CD4-positive, alpha-beta T cell treated with Interleukin-17A for 1 hour (primary cell): Measurements from ENCODE around the gene NEXMIF.
A peak's percentile ranks its signal among the peaks of the same experiment; 100 is the strongest.
"Not testable (repeated sequence)": the region's sequence is repeated elsewhere in the genome, so short reads cannot be mapped to it uniquely, and the experiment has no call there.

Experiments
- DNase-seq: peaks from one replicate; pipeline ENCODE4 v3.0.0-alpha.2; 2020

NEXMIF gene

GRCh38 chrX:74925225-74926088 is at the start of gene NEXMIF:
Gene NEXMIF, minus strand, starts transcription at chrX:74925452.
- DNase-seq = peak; percentile 22

- DNase-seq = not testable (repeated sequence)
Observed at GRCh38 chrX:74961962-74962361, 36.7 kb upstream of the NEXMIF start.

DNA sequence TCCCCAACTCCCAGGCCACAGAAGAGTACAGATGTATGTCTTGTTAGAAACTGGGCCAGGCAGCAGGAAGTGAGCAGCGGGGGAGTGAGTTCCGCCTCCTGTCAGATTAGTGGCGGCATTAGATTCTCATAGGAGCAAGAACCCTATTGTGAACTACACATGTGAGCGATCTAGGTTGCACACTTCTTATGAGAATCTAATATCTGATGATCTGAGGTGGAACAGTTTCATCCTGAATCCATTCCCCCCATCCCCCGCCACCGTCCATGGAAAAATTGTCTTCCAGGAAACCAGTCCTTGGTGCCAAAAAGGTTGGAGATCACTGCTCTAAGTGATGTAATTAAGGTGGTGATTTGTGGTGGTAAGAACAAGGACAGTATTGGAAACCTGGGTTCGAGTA is 24.5 kb upstream of the NEXMIF start:
- no peak for DNase-seq

GRCh38 chrX:74940414-74940813 is 15.2 kb upstream of the NEXMIF start:
- DNase-seq = peak; percentile 0

DNA sequence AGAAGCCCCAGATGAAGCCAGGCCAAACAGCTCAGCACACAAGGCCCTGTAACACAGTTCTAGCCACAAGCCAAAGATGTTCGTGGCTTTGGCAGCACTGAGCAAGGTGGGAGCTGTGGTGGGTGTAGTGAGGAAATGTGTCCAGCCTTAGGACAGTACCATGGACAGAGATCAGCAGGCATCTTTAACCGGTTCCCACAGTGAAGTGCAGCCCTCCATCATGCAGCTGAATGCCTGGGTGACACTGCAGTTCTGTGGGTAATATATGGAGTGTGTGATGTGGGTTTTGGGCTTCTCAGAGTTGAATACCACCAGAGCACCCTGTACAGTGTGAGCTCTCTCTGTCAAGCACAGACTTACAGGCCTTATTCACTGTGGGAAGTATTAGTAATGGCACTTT is 6.0 kb upstream of the NEXMIF start:
- no peak for DNase-seq

GRCh38 chrX:74924449-74925224 is 615 bp downstream of the NEXMIF start:
- peak; percentile 23 for DNase-seq

GRCh38 chrX:74923942-74924448 is 1.3 kb downstream of the NEXMIF start:
- DNase-seq = peak; percentile 8

DNA sequence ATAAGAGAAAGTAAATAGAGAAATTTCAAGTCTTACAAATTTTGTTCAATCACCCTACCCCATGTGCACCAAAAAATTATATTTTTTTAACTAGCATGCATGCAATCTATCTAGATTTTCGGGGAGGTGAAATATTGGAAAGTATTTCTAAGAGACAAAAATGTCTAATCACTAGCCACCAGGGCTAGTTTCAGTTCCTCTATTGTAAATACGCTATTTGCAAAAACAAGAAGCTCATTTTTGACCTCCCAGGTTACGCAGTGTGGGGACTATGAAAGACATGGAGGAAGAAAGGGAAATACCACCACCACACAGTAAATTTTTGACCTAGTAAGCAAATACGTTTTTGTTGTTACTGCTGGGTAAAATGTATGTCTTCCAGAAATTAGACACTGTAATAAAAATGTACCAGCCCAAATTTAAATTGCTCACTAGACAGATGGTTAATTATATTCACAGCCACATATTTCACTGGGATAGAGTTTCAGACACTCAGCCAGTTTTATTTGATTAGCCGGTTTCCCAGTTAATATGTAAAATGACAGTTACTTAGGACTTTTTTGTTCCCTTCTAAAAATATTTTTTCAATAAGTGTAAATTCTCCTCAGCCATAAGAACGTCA is 2.2 kb downstream of the NEXMIF start:
- no peak for DNase-seq

GRCh38 chrX:74911494-74911893 is 13.8 kb downstream of the NEXMIF start:
- DNase-seq = no peak

DNA sequence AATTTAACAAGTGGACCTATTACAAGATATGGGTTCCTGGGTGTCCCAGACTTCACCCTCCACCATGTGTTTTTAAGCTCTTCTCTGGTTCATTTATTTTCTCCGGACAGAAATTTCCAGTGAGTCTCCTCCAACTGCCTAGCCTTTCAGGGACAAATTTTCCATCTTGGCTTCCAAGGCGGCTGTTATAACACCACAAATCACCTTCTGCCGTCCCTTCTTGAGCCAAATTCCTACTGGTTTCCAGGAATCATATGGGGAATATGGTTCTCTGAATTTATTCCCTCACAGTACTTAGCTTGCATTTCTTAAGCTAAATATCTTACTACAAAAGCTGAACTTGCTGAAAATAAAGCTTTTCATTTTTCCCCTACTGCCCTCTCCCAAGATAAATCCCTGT is 18.8 kb downstream of the NEXMIF start:
- no peak for DNase-seq

DNA sequence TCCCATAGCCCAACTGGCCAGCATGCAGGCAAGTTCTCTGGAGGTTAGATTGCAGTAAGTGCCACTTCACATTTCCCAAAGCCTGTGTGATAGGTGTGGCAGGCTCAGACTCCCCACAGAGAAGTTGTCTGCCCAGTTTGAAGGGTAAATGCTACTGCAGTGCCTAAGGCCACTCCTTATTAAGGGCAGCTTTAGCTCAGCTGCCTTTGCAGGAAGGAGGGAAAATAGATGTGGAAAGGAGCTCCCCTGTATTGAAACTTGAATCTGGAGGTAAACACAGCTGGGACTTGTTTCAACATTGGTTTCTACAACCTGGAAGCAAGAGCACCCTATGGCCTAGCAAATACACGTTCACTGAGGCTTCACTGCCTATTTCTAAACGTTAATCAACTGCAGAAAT is 22.4 kb downstream of the NEXMIF start:
- no peak for DNase-seq

DNA sequence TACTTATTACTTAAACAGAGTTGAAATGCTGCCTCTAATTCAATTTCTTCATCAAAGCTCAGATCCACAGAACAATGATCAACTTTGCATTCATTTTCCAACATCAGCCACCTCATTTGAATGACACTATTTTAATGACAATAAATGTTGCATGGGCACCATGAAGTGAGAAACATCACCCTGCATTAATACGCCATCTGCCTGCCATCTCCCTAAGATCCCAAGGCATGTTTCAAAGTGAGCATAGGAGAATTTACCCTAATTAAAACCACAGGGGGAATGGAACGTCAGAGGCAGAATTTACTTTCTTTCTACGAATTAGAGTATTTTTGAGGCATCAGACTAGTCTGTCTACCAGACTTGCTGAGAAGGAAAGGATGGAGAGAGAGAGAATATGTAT is 32.7 kb downstream of the NEXMIF start:
- no peak for DNase-seq

DNA sequence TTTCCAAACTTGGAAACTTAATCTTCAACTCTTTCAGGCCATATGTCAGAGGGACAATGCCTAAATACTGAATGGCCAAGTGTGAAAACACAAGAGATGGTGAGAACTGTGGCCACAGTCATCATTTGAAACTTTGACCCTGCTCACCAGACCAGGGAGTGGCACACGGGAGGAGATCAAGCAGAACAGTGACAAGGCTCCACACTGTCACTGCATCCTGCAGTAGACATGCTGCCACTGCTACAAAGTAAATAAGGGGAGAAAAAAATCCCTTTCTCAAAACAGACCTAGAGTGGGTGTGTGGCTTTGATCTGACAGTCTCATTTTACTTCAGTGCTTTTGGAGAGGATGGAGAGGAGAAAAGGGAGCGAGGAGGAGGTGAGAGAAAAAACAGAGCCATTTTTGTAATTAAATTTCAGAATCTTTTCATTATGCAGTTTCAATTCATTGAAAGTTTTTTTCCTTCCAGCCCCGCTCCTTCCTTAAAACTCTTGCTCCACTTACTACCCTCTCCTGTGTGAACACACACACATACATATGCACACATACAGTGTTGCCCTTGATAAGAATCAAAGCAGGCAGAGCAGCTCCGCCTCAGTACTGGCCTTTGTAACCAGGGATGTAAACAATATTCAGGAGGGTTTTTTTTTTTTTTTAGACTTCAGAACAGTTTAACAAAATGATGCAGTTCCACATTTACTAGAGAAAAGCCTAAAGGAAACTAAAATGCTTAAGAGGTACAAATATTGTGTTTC is 34.4 kb downstream of the NEXMIF start:
- DNase-seq = no peak

DNA sequence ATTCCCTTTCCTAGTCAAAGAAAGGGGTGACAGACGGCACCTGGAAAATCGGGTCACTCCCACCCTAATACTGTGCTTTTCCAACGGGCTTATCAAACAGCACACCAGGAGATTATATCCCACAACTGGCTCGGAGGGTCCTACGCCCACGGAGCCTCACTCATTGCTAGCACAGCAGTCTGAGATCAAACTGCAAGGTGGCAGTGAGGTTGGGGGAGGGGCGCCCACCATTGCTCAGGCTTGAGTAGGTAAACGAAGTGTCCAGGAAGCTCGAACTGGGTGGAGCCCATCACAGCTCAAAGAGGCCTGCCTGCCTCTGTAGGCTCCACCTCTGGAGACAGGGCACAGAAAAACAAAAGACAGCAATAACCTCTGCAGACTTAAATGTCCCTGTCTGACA is 42.9 kb downstream of the NEXMIF start:
- not testable (repeated sequence) for DNase-seq

- no peak for DNase-seq
Observed at GRCh38 chrX:74865725-74866124, 59.5 kb downstream of the NEXMIF start.

GRCh38 chrX:74853255-74853654 is 72.0 kb downstream of the NEXMIF start:
- no peak for DNase-seq

GRCh38 chrX:74835566-74835965 is 89.7 kb downstream of the NEXMIF start:
- no peak for DNase-seq

DNA sequence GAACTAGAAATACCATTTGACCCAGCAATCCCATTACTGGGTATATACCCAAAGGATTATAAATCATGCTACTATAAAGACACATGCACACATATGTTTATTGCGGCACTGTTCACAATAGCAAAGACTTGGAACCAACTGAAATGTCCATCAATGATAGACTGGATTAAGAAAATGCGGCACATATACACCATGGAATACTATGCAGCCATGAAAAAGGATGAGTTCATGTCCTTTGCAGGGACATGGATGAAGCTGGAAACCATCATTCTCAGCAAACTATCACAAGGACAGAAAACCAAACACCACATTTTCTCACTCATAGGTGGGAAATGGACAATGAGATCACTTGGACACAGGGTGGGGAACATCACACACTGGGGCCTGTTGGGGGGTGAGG is 105.5 kb downstream of the NEXMIF start:
- DNase-seq = not testable (repeated sequence)

DNA sequence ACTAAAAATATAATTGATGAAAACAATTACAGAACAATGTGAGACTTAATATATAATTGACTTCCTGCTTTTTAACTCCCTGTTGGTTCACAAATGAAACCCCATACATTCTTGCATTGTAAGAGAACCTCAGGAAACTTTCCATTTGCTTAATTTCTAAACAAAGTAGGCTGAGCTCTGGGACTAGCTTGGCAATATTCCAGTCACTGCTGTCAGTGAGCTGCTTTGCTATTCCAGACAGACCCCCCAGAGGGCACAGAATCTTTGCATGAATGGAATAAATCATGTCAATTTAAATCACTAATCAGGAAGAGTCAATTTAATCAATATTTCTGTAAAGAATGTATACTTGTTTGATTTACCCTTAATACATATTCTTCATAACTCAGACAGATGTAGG is 110.6 kb downstream of the NEXMIF start:
- no peak for DNase-seq

GRCh38 chrX:74804574-74804973 is 120.7 kb downstream of the NEXMIF start:
- DNase-seq = no peak

GRCh38 chrX:74800062-74800461 is 125.2 kb downstream of the NEXMIF start:
- DNase-seq = no peak

GRCh38 chrX:74797338-74797887 is 127.8 kb downstream of the NEXMIF start:
- no peak for DNase-seq
